T-helper 1 cell treated with Interleukin-12 subunit alpha and Interleukin-12 subunit beta and Interleukin-4 antibody, amounts not matched to agents 30 μg/mL and 1 μg/mL, for 36 hours (primary cell): ENCODE data around the gene CAMKK1.
"Not testable (repeated sequence)": the region's sequence is repeated elsewhere in the genome, so short reads cannot be mapped to it uniquely, and the experiment has no call there.

Source experiments
- H3K27ac Mint-ChIP-seq: one replicate; pipeline ENCODE4 v1.8.0; 2021; ENCODE audit warnings: mild to moderate bottlenecking, mixed read lengths
- H3K27me3 Mint-ChIP-seq: one replicate; pipeline ENCODE4 v1.8.0; 2021; ENCODE audit warnings: low read depth, mixed read lengths
- H3K36me3 Mint-ChIP-seq: one replicate; pipeline ENCODE4 v1.8.0; 2021; ENCODE audit warnings: low read depth, mixed read lengths
- H3K4me1 Mint-ChIP-seq: one replicate; pipeline ENCODE4 v1.8.0; 2021; ENCODE audit warnings: low read depth, mixed read lengths
- H3K4me3 Mint-ChIP-seq: one replicate; pipeline ENCODE4 v1.8.0; 2021; ENCODE audit warnings: mild to moderate bottlenecking, moderate library complexity, mixed read lengths
- H3K9me3 Mint-ChIP-seq: one replicate; pipeline ENCODE4 v1.8.0; 2021; ENCODE audit warnings: mixed read lengths

The CAMKK1 gene

DNA sequence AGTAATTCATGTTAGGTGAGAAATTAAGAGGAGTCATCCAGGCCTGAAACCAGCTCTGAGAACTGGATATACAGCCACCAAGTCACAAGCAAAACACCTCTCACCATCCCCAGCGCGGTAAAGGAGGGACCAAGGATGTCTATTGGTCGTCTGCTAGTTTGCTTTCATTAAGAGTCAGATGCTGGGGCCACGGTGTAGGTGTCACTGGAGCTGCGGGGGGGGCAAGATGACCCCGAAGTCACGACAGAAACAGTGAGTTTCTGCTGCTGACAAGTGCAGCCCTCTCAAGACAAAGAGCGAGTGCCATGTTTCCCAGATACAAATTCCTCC is 47.6 kb downstream of the CAMKK1 start:
- H3K4me3 Mint-ChIP-seq, result peak overlapping the region; percentile 92
- H3K27me3 Mint-ChIP-seq, result peaks cover 12% of the 10 kb centered on the region
- no peaks in the 10 kb centered on the region for H3K9me3 Mint-ChIP-seq
- H3K4me1 Mint-ChIP-seq, result peaks cover 19% of the 10 kb centered on the region
- peaks cover 15% of the 10 kb centered on the region for H3K36me3 Mint-ChIP-seq
- peak overlapping the region; percentile 88 for H3K27ac Mint-ChIP-seq

DNA sequence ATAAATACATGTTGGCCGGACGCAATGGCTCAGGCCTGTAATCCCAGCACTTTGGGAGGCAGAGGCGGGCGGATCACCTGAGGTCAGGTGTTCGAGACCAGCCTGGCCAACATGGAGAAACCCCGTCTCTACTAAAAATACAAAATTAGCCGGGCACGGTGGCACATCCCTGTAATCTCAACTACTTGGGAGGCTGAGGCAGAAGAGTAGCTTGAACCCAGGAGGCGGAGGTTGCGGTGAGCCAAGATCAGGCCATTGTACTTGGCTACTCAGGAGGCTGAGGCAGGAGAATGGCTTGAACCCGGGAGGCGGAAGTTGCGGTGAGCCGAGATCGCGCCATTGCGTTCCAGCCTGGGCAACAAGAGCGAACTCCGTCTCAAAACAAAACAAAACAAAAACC is 48.3 kb downstream of the CAMKK1 start:
- peaks cover 21% of the 10 kb centered on the region for H3K4me1 Mint-ChIP-seq
- not testable (repeated sequence) for H3K27me3 Mint-ChIP-seq, H3K9me3 Mint-ChIP-seq
- H3K36me3 Mint-ChIP-seq, result peaks cover 18% of the 10 kb centered on the region
- peak overlapping the region; percentile 92 for H3K4me3 Mint-ChIP-seq
- peak overlapping the region; percentile 64 for H3K27ac Mint-ChIP-seq

DNA sequence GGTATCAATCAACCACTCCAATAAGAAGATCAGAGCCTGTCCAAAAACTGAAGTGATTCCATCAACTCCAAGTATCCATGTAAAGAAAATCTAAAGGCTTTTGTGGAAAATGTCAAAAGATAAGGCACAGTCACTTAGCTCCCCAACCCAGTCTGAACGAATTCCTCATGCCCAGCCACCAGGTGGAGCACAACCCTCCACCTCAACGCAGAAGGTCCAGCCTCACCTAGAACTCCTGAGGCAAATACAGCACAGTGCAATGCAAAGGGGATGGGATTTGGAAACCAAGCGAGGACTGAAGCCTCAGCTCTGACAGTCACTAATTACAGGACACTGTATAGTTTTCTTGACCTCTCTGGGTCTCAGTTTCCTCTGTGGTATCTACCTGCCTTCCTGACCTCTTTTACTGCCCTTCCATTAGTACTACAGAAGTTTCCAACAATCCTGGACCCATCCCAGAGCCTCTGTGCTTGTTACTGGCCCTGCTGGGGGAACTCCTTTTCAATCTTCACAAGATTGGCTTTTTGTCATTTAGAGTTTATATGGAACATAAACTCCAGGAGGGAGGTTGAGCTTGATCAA is 48.8 kb downstream of the CAMKK1 start:
- H3K9me3 Mint-ChIP-seq, result no peaks in the 10 kb centered on the region
- H3K4me1 Mint-ChIP-seq, result peaks cover 21% of the 10 kb centered on the region
- H3K27me3 Mint-ChIP-seq, result peaks cover 3% of the 10 kb centered on the region
- H3K27ac Mint-ChIP-seq, result peak overlapping the region; percentile 64
- peak overlapping the region; percentile 92 for H3K4me3 Mint-ChIP-seq
- peaks cover 19% of the 10 kb centered on the region for H3K36me3 Mint-ChIP-seq

DNA sequence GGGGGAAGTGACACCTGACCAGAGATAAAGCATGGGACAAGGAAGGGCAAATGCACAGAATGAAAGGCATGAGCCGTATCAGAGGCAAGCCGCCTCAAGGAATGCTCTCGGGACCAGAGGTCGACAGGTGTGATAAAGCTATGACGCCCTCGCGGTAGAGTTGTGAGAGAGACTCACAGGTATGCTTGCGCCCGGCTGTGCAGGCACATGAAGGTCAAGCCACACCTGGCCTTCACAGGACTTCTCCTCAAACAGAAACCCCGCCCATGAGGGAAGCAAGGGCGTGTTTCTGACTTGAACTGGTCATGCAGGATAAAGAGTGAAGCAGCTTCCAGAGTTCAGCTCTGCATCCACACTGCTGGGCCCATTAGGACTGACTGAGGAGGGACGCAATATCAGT is 54.6 kb downstream of the CAMKK1 start:
- no peak overlapping the region for H3K27ac Mint-ChIP-seq
- H3K27me3 Mint-ChIP-seq, result no peaks in the 10 kb centered on the region
- H3K4me1 Mint-ChIP-seq, result peaks cover 14% of the 10 kb centered on the region
- H3K9me3 Mint-ChIP-seq, result no peaks in the 10 kb centered on the region
- peaks cover 35% of the 10 kb centered on the region for H3K36me3 Mint-ChIP-seq
- H3K4me3 Mint-ChIP-seq, result no peak overlapping the region

DNA sequence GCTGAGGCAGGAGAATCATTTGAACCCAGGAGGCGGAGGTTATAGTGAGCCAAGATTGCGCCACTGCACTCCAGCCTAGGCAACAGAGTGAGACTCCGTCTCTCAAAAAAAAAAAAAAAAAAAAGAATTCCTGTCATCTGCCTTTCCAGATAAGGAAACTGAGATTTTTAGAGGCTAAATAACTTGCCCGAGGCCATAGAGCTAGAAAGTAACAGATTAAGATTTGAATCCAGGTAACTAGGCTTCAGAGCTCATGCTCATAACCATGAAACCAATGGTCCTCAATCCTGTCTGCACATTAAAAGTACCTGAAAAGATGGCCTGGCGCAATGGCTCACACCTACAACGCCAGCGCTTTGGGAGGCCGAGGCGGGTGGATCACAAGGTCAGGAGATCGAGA is 56.3 kb downstream of the CAMKK1 start:
- no peak overlapping the region for H3K4me3 Mint-ChIP-seq
- no peak overlapping the region for H3K27ac Mint-ChIP-seq
- no peaks in the 10 kb centered on the region for H3K27me3 Mint-ChIP-seq
- no peaks in the 10 kb centered on the region for H3K9me3 Mint-ChIP-seq
- peaks cover 34% of the 10 kb centered on the region for H3K36me3 Mint-ChIP-seq
- peaks cover 14% of the 10 kb centered on the region for H3K4me1 Mint-ChIP-seq

DNA sequence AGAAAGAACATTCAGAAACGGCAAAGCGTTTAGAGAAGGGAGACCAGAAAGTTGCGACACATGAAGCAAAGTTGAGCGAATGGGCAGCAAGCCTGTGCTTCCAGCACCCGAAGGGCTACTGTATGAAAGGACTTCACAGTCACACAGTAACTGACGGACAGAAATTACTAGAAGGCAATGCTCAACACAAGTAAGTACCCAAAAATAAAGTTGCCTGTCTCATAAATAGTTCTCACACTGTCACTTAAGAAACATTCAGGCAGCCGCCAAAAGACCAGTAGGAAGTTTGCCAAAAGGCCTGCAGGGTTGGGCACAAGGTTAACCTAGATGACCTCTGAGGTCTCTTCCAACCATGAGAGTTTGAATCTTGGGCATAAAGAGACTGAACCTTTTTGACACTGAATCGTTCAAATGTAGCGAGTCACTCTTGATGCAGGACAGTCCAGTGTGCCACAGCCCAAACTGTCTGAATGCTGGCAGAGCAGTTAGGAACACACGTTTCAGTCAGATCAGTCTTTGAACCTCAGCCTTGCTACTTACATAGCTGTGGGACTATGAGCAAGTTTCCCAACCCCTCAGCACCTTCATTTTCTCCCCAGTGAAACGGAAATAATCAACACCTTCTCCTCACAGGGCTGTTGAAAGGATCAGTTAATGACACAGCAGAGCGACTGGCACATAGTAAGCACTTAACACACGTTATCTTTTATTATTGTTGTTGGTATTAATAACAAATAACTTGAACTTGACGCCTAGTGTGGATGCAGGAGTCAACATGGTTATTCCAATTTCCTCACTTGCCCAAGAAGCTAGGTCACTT is 57.2 kb downstream of the CAMKK1 start:
- Mint-ChIP-seq H3K9me3 (no peaks in the 10 kb centered on the region), H3K27me3 (no peaks in the 10 kb centered on the region), H3K27ac (no peak overlapping the region), H3K4me1 (peaks cover 13% of the 10 kb centered on the region), H3K36me3 (peaks cover 28% of the 10 kb centered on the region), H3K4me3 (no peak overlapping the region)

DNA sequence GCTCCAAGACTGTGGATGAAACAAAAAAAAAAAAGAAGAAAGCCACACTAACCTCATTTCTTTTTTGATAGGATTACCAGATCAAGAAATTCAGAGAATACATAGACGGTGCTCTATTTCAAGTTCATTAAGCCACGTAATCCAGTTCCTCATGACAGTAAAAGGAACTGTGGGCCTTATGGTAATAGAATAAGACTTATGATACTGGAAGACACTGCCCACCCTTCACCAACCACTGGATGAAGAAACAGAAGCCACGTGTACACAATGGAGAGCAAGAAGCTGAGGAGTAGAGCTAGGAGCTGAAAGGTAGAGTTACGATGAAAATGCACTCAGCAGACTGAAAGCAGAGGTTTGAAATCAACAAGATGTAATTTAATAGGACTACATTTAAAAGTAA is 58.0 kb downstream of the CAMKK1 start:
- peaks cover 12% of the 10 kb centered on the region for H3K4me1 Mint-ChIP-seq
- H3K9me3 Mint-ChIP-seq, result no peaks in the 10 kb centered on the region
- H3K27ac Mint-ChIP-seq, result no peak overlapping the region
- H3K4me3 Mint-ChIP-seq, result no peak overlapping the region
- H3K27me3 Mint-ChIP-seq, result no peaks in the 10 kb centered on the region
- H3K36me3 Mint-ChIP-seq, result peaks cover 26% of the 10 kb centered on the region

DNA sequence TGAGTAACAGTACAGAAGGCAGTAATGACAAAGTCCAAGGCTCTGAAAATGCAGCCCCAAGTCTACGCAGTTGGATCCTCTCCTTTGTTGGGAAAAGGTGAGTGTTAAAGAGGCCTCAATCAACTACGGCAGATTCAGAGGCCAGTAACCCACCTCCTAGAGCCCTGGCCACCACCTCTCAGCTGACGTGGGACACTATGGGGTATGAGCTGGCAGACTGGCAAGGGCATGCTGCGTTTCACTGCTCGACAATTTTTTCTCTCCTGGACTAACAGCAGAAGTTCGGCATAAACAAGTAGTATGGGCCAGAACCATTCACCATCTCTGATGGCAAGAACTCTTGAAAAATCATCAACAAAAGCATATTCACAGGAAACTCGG is 64.0 kb downstream of the CAMKK1 start:
- Mint-ChIP-seq H3K4me1 (peaks cover 10% of the 10 kb centered on the region), H3K27ac (no peak overlapping the region), H3K27me3 (no peaks in the 10 kb centered on the region), H3K4me3 (no peak overlapping the region), H3K36me3 (peaks cover 30% of the 10 kb centered on the region), H3K9me3 (no peaks in the 10 kb centered on the region)

DNA sequence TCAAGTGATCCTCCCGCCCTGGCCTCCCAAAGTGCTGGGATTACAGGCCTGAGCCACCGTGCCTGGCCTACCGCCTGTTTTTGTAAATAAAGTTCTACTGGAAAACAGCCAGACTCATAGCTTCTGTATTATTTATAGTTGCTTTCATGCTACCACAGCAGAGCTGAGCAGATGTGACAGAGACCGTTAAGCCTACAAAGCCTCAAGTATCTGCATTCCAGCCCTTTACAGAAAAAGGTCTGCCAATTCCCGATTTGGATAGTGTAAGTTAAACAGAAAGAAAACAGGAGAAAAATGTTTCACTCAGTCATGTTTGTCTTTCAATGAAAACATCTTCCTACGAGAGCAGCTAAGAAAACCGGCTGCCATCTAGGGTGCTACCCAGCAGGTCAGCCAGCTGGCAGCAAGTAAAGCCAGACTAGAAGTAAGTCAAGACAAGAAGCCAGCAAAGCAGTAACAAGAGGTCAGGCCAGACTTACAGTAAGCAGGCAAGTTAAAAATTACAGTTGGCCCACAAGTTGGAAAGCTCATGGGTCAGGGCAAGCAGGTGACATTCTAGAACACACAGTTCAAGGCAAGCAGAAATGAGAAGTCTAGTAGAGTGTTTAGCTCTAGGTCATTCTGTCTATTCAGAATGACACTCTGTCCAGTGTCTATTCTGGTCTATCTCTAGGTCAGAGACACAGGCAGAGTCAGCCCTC is 64.6 kb downstream of the CAMKK1 start:
- Mint-ChIP-seq H3K4me1 (peaks cover 6% of the 10 kb centered on the region), H3K27me3 (no peaks in the 10 kb centered on the region), H3K9me3 (no peaks in the 10 kb centered on the region), H3K4me3 (no peak overlapping the region), H3K27ac (no peak overlapping the region), H3K36me3 (peaks cover 29% of the 10 kb centered on the region)

DNA sequence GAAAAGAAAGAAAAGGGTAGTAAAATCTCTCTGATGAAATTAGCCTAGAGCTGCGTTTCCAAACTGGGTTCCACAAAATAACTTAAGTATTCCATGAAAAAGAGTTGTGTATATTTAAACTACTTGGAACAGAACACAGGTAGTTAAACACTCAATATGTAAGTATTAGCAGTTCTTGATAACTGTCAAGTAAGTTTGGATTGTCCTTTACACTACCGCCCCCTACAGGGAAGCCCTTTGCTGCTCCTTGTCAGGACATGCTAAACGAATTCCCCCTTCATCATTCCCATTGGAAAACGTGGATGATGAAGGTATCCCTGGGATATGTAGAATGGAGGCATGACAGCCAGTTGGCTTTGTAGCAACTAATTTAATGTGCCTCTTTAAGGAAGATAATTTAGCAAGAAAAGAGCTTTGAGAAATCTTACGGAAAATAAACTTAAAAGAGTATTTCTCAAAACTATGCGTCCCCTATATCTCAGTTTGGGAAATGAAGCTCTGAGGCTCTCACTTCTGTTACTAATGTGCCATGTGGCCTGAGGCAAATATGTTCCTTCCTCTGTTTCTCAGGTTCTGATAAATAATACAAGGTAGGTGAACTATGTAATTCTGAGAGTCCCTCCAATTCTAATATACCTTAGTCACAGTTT is 65.6 kb downstream of the CAMKK1 start:
- no peaks in the 10 kb centered on the region for H3K9me3 Mint-ChIP-seq
- H3K36me3 Mint-ChIP-seq, result peaks cover 34% of the 10 kb centered on the region
- H3K4me3 Mint-ChIP-seq, result no peak overlapping the region
- peak overlapping the region; percentile 46 for H3K27ac Mint-ChIP-seq
- peaks cover 5% of the 10 kb centered on the region for H3K4me1 Mint-ChIP-seq
- no peaks in the 10 kb centered on the region for H3K27me3 Mint-ChIP-seq

DNA sequence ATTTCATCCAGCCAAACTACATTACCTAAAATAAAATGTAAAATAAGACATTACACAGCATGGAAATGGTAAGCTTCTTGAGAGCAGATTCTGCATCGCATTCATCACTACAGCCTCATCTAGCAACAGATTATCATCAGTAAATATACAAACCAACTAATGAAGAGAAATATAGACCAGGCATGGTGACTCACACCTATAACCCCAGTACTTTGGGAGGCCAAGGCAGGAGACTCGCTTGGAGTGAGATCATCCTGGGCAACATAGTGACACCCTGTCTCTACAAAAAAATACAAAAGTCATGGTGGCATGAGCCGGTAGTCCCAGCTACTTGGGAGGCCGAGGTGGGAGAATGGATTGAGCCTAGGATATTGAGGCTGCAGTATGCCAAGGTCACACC is 66.7 kb downstream of the CAMKK1 start:
- Mint-ChIP-seq H3K27me3 (no peaks in the 10 kb centered on the region), H3K27ac (no peak overlapping the region), H3K9me3 (no peaks in the 10 kb centered on the region), H3K4me1 (peaks cover 5% of the 10 kb centered on the region), H3K4me3 (no peak overlapping the region), H3K36me3 (peaks cover 43% of the 10 kb centered on the region)

DNA sequence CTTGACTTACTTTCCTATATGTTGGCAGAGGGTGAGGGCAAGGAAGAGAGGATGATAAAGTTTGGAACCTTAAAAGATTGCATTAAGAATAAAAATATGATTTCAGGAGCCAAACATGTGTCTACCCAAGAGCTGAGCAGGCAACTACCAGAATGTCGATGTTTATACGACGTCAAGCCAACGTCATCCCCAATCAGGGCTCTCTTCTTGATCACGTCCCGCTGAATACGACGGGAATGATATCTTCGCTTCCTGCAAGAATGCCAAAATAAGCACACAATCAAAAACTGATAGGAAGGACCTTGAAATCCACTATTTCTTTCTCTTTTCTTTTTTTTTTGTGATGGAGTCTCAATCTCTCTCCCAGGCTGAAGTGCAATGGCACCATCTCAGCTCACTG is 71.8 kb downstream of the CAMKK1 start:
- Mint-ChIP-seq H3K4me3 (no peak overlapping the region), H3K4me1 (peaks cover 3% of the 10 kb centered on the region), H3K27ac (no peak overlapping the region), H3K9me3 (no peaks in the 10 kb centered on the region), H3K27me3 (no peaks in the 10 kb centered on the region), H3K36me3 (peaks cover 45% of the 10 kb centered on the region)

DNA sequence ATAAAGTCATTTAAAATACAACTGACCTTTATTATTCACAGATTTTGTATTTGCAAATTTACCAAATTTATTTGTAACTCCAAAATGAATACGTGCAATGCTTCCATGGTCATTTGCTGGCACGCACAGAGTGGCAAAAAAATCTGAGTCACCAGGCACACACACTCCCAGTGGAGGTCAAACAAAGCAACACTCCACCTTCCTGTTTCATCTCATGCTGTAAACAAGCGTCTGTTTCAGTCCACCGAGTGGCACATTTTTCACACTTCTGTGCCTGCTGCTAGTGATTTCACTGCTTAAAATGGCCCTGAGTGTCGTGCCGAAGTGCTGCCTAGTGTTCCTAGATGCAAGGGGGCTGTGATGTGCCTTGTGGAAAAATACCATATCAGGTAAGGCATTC is 74.1 kb downstream of the CAMKK1 start:
- H3K27ac Mint-ChIP-seq, result no peak overlapping the region
- no peaks in the 10 kb centered on the region for H3K9me3 Mint-ChIP-seq
- H3K36me3 Mint-ChIP-seq, result peaks cover 50% of the 10 kb centered on the region
- peaks cover 6% of the 10 kb centered on the region for H3K4me1 Mint-ChIP-seq
- no peak overlapping the region for H3K4me3 Mint-ChIP-seq
- no peaks in the 10 kb centered on the region for H3K27me3 Mint-ChIP-seq

DNA sequence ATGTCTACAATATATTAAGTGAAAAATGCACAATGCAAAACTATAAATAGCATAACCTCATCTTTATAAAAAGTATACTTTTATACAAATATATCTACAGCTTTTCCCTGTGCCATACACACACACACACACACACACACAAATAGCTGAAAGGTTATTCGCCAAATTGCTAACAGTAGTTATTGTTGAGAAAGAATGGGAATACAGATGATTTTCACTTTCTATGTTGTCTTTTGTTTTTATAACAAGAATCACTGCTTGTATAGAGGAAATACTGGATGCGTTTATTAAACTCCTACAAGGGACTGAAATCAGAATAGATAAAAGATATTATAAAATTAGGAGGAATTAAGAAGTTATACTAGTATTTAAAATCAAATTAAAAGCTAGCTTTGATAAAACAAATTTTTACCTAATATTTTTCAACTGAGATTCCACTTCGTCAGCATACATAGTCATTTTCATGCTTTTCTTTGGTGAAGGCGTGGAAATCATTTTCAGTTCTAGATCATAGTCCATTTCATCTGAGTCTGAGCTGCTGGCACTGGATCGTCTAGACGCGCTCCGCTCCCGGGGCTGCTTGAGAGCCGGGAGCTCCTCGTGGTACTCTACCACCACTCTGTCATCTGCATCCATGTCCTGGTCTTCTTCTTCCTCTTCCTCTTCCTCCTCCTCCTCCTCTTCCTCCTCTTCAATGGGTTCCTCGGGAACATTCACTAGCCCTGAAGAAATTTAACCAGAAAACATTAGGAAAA is 74.8 kb downstream of the CAMKK1 start:
- no peaks in the 10 kb centered on the region for H3K9me3 Mint-ChIP-seq
- H3K27me3 Mint-ChIP-seq, result no peaks in the 10 kb centered on the region
- H3K27ac Mint-ChIP-seq, result no peak overlapping the region
- H3K36me3 Mint-ChIP-seq, result peaks cover 46% of the 10 kb centered on the region
- H3K4me1 Mint-ChIP-seq, result peaks cover 6% of the 10 kb centered on the region
- no peak overlapping the region for H3K4me3 Mint-ChIP-seq
